ENCODE measurements around the gene PTPRT. TPM values are rescaled to one million over a fixed set of nuclear protein-coding genes. Genes with fewer than 3 reads are reported as not detected.
A peak's percentile ranks its signal among the peaks of the same experiment; 100 is the strongest.

The PTPRT gene
- polyA plus RNA-seq, 1 donor, result 0.78 TPM

GRCh38 chr20:42173440-42173839, 1016.3 kb downstream of the PTPRT start:
- Histone ChIP-seq H3K36me3 (ENCODE audit: control insufficient read depth, insufficient read depth, low read length) (no peaks in the 10 kb centered on the region), H3K9me3 (ENCODE audit: control insufficient read depth, low read depth, low read length) (no peaks in the 10 kb centered on the region), H3K4me1 (ENCODE audit: control insufficient read depth, insufficient read depth, low read length) (no peaks in the 10 kb centered on the region), H3K27ac (ENCODE audit: low read length) (no peak overlapping the region), H3K27me3 (ENCODE audit: control insufficient read depth, insufficient read depth, low read length) (no peaks in the 10 kb centered on the region), H3K4me3 (ENCODE audit: low read length) (no peak overlapping the region)
- WGBS (ENCODE audit: insufficient coverage, low lambda C conversion rate), result 0% methylated on average over 1 of the region's 2 CpGs
- no peak for DNase-seq

DNA sequence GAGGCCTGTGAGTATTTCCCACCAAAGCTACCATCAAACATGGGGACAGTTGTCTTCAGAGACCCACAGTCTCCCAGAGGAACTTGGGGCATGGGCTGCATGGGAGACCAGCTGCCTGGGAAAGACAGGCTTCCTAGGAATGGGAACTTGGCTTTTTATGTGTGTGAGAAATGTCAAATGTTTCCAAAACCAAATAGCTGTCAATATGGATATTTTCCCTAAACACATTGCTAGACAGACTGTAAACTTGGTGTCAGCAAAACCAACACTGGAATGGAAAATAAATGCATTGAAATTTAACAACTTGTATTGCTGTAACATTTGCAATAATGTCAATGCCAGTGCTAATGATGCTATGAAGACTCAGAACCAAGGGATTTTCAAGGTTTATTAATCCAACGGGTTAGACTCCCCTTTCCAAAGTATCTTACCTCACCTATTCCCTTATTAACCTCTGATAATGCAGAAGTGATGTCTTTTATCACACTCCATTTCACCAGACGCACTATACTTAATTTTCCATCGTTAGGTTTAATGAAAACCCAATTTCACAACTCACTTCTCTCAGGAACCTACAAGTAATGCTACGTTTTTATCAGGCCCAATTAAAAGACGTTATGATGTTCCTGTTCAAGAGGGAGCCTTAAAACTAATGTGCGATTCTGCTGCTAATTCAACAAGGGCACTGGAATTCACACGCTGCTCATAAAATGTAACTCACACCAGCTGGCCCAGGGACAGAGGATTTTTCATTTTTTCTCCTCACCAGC, 1025.4 kb downstream of the PTPRT start:
- H3K4me1 ChIP-seq (ENCODE audit: control insufficient read depth, insufficient read depth, low read length), result no peaks in the 10 kb centered on the region
- H3K27ac ChIP-seq (ENCODE audit: low read length), result no peak overlapping the region
- H3K9me3 ChIP-seq (ENCODE audit: control insufficient read depth, low read depth, low read length), result no peaks in the 10 kb centered on the region
- H3K36me3 ChIP-seq (ENCODE audit: control insufficient read depth, insufficient read depth, low read length), result no peaks in the 10 kb centered on the region
- no peak for DNase-seq
- peaks cover 3% of the 10 kb centered on the region for H3K27me3 ChIP-seq (ENCODE audit: control insufficient read depth, insufficient read depth, low read length)
- H3K4me3 ChIP-seq (ENCODE audit: low read length), result no peak overlapping the region
- whole genome bisulfite sequencing (ENCODE audit: insufficient coverage, low lambda C conversion rate), result 89% methylated on average over 5 of the region's 7 CpGs

DNA sequence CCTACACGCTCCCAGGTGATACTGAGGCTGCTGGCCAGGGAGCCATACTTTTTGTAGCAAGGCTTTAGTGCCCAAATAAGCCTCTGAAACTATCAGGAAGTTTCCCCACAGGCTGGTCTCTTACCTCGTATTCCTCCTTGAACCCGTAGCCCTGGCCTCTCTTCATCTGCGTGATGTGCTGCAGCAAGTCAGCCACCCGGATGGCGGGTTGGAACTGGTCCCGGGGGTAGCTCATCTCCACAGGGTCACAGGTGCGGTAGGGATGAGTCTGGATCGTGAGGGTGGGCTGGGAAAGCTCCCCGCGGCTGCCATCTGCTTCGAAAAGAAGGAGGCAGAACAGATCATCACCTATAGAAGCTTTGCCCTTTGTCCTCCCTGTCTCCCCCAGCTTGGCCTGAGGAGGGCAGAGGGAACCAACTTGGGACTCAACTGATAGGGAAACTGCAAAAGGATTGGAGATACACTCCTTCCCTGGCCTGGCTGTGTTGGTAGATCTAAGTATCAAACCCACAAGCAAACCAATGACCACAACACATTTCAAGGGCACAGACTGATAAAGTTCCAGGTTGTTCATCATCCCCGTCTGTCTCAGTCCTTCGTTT, 1028.4 kb downstream of the PTPRT start:
- H3K4me3 ChIP-seq (ENCODE audit: low read length), result no peak overlapping the region
- WGBS (ENCODE audit: insufficient coverage, low lambda C conversion rate), result no CpG with 5 or more reads among the region's 14 CpGs
- H3K4me1 ChIP-seq (ENCODE audit: control insufficient read depth, insufficient read depth, low read length), result no peaks in the 10 kb centered on the region
- no peaks in the 10 kb centered on the region for H3K36me3 ChIP-seq (ENCODE audit: control insufficient read depth, insufficient read depth, low read length)
- no peak for DNase-seq
- H3K27ac ChIP-seq (ENCODE audit: low read length), result no peak overlapping the region
- peaks cover 3% of the 10 kb centered on the region for H3K27me3 ChIP-seq (ENCODE audit: control insufficient read depth, insufficient read depth, low read length)
- no peaks in the 10 kb centered on the region for H3K9me3 ChIP-seq (ENCODE audit: control insufficient read depth, low read depth, low read length)

DNA sequence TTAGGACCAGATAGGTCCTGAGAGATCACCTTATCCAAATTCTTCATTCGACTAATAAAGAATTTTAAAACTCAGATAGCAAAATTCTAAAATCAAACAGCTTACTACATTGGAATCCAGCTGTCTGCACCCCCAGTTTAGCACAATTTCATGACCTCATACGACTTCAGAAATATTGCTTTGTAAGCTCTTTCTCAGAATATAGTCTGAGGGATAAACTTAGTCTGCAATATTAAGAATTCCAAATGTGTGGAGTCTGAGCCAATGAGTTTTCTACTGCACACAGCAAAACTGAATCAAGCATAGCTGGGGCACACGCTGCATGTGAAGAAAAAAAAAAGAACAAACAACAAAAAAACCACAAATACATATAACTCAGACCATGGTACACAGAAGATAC, 1029.9 kb downstream of the PTPRT start:
- no CpG with 5 or more reads among the region's 3 CpGs for WGBS (ENCODE audit: insufficient coverage, low lambda C conversion rate)
- no peaks in the 10 kb centered on the region for H3K36me3 ChIP-seq (ENCODE audit: control insufficient read depth, insufficient read depth, low read length)
- H3K27ac ChIP-seq (ENCODE audit: low read length), result no peak overlapping the region
- no peaks in the 10 kb centered on the region for H3K9me3 ChIP-seq (ENCODE audit: control insufficient read depth, low read depth, low read length)
- H3K4me1 ChIP-seq (ENCODE audit: control insufficient read depth, insufficient read depth, low read length), result no peaks in the 10 kb centered on the region
- no peak for DNase-seq
- H3K27me3 ChIP-seq (ENCODE audit: control insufficient read depth, insufficient read depth, low read length), result no peaks in the 10 kb centered on the region
- no peak overlapping the region for H3K4me3 ChIP-seq (ENCODE audit: low read length)

- Histone ChIP-seq H3K36me3 (ENCODE audit: control insufficient read depth, insufficient read depth, low read length) (no peaks in the 10 kb centered on the region), H3K4me3 (ENCODE audit: low read length) (no peak overlapping the region), H3K4me1 (ENCODE audit: control insufficient read depth, insufficient read depth, low read length) (no peaks in the 10 kb centered on the region), H3K27me3 (ENCODE audit: control insufficient read depth, insufficient read depth, low read length) (no peaks in the 10 kb centered on the region), H3K9me3 (ENCODE audit: control insufficient read depth, low read depth, low read length) (no peaks in the 10 kb centered on the region), H3K27ac (ENCODE audit: low read length) (no peak overlapping the region)
- no peak for DNase-seq
- WGBS (ENCODE audit: insufficient coverage, low lambda C conversion rate), result no CpG with 5 or more reads among the region's 1 CpG
These were observed 1031.4 kb downstream of the PTPRT start for GRCh38 chr20:42158272-42158671.

- no peak overlapping the region for H3K27ac ChIP-seq (ENCODE audit: low read length)
- H3K4me1 ChIP-seq (ENCODE audit: control insufficient read depth, insufficient read depth, low read length), result no peaks in the 10 kb centered on the region
- no peaks in the 10 kb centered on the region for H3K36me3 ChIP-seq (ENCODE audit: control insufficient read depth, insufficient read depth, low read length)
- no peaks in the 10 kb centered on the region for H3K27me3 ChIP-seq (ENCODE audit: control insufficient read depth, insufficient read depth, low read length)
- H3K9me3 ChIP-seq (ENCODE audit: control insufficient read depth, low read depth, low read length), result no peaks in the 10 kb centered on the region
- no peak overlapping the region for H3K4me3 ChIP-seq (ENCODE audit: low read length)
- no peak for DNase-seq
- WGBS (ENCODE audit: insufficient coverage, low lambda C conversion rate), result no CpG with 5 or more reads among the region's 4 CpGs
These were observed 1034.1 kb downstream of the PTPRT start for GRCh38 chr20:42155586-42155985.

DNA sequence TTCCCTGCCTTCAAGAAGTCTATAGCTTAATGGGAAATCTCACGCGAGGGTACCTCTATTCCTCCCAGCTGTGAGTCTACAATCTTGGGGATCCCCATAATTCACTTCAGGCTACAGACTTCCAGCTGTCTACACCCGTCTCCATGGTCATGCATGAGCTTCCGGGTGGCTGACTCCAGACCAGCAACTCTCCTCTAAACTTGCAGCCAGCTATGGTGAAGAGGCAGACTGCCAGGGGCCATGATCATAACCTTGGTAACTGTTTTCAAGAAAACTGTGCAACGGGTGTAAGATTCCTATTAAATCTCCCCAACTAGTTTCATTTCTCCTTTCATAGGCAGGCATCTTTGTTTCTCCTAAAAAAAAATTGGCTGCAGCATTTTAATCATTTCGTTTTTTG, 1037.1 kb downstream of the PTPRT start:
- Histone ChIP-seq H3K4me1 (ENCODE audit: control insufficient read depth, insufficient read depth, low read length) (no peaks in the 10 kb centered on the region), H3K36me3 (ENCODE audit: control insufficient read depth, insufficient read depth, low read length) (no peaks in the 10 kb centered on the region), H3K9me3 (ENCODE audit: control insufficient read depth, low read depth, low read length) (no peaks in the 10 kb centered on the region), H3K27ac (ENCODE audit: low read length) (no peak overlapping the region), H3K4me3 (ENCODE audit: low read length) (no peak overlapping the region), H3K27me3 (ENCODE audit: control insufficient read depth, insufficient read depth, low read length) (no peaks in the 10 kb centered on the region)
- DNase-seq, result no peak
- WGBS (ENCODE audit: insufficient coverage, low lambda C conversion rate), result 64% methylated on average over 1 of the region's 6 CpGs

GRCh38 chr20:42150230-42150629, 1039.5 kb downstream of the PTPRT start:
- H3K4me1 ChIP-seq (ENCODE audit: control insufficient read depth, insufficient read depth, low read length), result no peaks in the 10 kb centered on the region
- DNase-seq, result no peak
- H3K27ac ChIP-seq (ENCODE audit: low read length), result no peak overlapping the region
- H3K27me3 ChIP-seq (ENCODE audit: control insufficient read depth, insufficient read depth, low read length), result no peaks in the 10 kb centered on the region
- H3K36me3 ChIP-seq (ENCODE audit: control insufficient read depth, insufficient read depth, low read length), result no peaks in the 10 kb centered on the region
- no peaks in the 10 kb centered on the region for H3K9me3 ChIP-seq (ENCODE audit: control insufficient read depth, low read depth, low read length)
- no CpG with 5 or more reads among the region's 4 CpGs for WGBS (ENCODE audit: insufficient coverage, low lambda C conversion rate)
- H3K4me3 ChIP-seq (ENCODE audit: low read length), result no peak overlapping the region

DNA sequence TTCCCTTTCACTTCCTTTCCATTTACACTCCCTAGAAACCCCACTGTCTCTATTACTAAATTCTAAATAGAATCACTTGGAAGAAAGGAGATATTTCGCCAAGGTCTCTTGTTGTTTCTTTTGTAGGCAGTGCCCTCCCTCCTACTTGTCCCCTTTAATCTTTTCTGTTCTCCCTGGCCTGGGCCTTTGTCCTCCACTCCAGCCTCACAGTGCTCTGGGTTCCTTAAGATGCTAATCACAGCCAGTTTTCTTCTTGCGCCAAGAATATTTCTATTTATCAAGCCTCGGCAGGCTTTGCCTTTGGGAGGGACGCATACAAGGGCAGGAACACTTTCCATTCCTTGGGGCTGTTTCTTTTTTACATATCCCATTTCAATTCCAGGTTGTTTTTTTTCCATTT, 1051.0 kb downstream of the PTPRT start:
- H3K36me3 ChIP-seq (ENCODE audit: control insufficient read depth, insufficient read depth, low read length), result no peaks in the 10 kb centered on the region
- H3K9me3 ChIP-seq (ENCODE audit: control insufficient read depth, low read depth, low read length), result no peaks in the 10 kb centered on the region

GRCh38 chr20:42134265-42135098, 1055.2 kb downstream of the PTPRT start:
- Histone ChIP-seq H3K27me3 (ENCODE audit: control insufficient read depth, insufficient read depth, low read length) (no peaks in the 10 kb centered on the region), H3K4me3 (ENCODE audit: low read length) (no peak overlapping the region), H3K4me1 (ENCODE audit: control insufficient read depth, insufficient read depth, low read length) (no peaks in the 10 kb centered on the region), H3K9me3 (ENCODE audit: control insufficient read depth, low read depth, low read length) (no peaks in the 10 kb centered on the region), H3K36me3 (ENCODE audit: control insufficient read depth, insufficient read depth, low read length) (no peaks in the 10 kb centered on the region), H3K27ac (ENCODE audit: low read length) (no peak overlapping the region)
- WGBS (ENCODE audit: insufficient coverage, low lambda C conversion rate), result no CpG with 5 or more reads among the region's 5 CpGs
- peak; percentile 15 to 67 for DNase-seq

More for the DNA sequence above, 1051.0 kb downstream of the PTPRT start:
- Histone ChIP-seq H3K27ac (ENCODE audit: low read length) (no peak overlapping the region), H3K4me1 (ENCODE audit: control insufficient read depth, insufficient read depth, low read length) (no peaks in the 10 kb centered on the region), H3K27me3 (ENCODE audit: control insufficient read depth, insufficient read depth, low read length) (no peaks in the 10 kb centered on the region), H3K4me3 (ENCODE audit: low read length) (no peak overlapping the region)
- 100% methylated on average over 1 of the region's 4 CpGs for WGBS (ENCODE audit: insufficient coverage, low lambda C conversion rate)
- no peak for DNase-seq
